ENCODE measurements around the gene PUM1.

The PUM1 gene

GRCh38 chr1:31010086-31010989, 55.2 kb downstream of the PUM1 start:
- TF ChIP-seq CTCF (conservative IDR thresholded peaks at IDR 0.05) = no peak
- H3K27ac ChIP-seq = no peak overlapping the region

- no peak overlapping the region for H3K27ac ChIP-seq
- no peak for TF ChIP-seq CTCF (conservative IDR thresholded peaks at IDR 0.05)
Observed at GRCh38 chr1:31007462-31007991, 58.0 kb downstream of the PUM1 start.

GRCh38 chr1:31006747-31007146, 58.8 kb downstream of the PUM1 start:
- no peak for TF ChIP-seq CTCF (conservative IDR thresholded peaks at IDR 0.05)
- no peak overlapping the region for H3K27ac ChIP-seq

- no peak for TF ChIP-seq CTCF (conservative IDR thresholded peaks at IDR 0.05)
- no peak overlapping the region for H3K27ac ChIP-seq
Observed at GRCh38 chr1:31005617-31006166, 59.8 kb downstream of the PUM1 start.

- no peak for TF ChIP-seq CTCF (conservative IDR thresholded peaks at IDR 0.05)
- no peak overlapping the region for H3K27ac ChIP-seq
Observed at GRCh38 chr1:31005198-31005597, 60.3 kb downstream of the PUM1 start.

- no peak for TF ChIP-seq CTCF (conservative IDR thresholded peaks at IDR 0.05)
- H3K27ac ChIP-seq = no peak overlapping the region
Observed at GRCh38 chr1:31004231-31004621, 61.3 kb downstream of the PUM1 start.

- no peak for TF ChIP-seq CTCF (conservative IDR thresholded peaks at IDR 0.05)
- H3K27ac ChIP-seq = peak overlapping the region; percentile 37; the same call in 1 of the 2 replicates
Observed at GRCh38 chr1:31003613-31004230, 61.8 kb downstream of the PUM1 start.

Measured in VCaP (cell line).